ENCODE results near the gene UBIAD1. TPM values are rescaled to one million over a fixed set of nuclear protein-coding genes. Genes with fewer than 3 reads are reported as not detected.

The UBIAD1 gene
- total and polyA plus RNA-seq, 2 of the 13 experiments (the other 11 are each of a cell fraction or from before 2014, with no cell fraction given) = 16.9 to 20.4 TPM

- TF ChIP-seq PRDM4 (CRISPR knock-in tag; IDR thresholded peaks at IDR 0.05; ENCODE audit: borderline replicate concordance) (no peak), NFE2 (CRISPR knock-in tag; IDR thresholded peaks at IDR 0.05) (no peak), HNRNPL (IDR thresholded peaks at IDR 0.05; ENCODE audit: low read depth, low read length) (no peak), CEBPZ (IDR thresholded peaks at IDR 0.05; ENCODE audit: low read length) (peak; percentile 84), CAMTA2 (CRISPR knock-in tag; IDR thresholded peaks at IDR 0.05; ENCODE audit: borderline replicate concordance) (no peak), ZNF879 (CRISPR knock-in tag; IDR thresholded peaks at IDR 0.05) (no peak), ZFP1 (CRISPR knock-in tag; IDR thresholded peaks at IDR 0.05) (0 out of 2 replicates have a peak, but pooled peaks have one; percentile 55), TOE1 (CRISPR knock-in tag; IDR thresholded peaks at IDR 0.05) (no peak), ZNF672 (CRISPR knock-in tag; IDR thresholded peaks at IDR 0.05) (no peak), ZNF503 (CRISPR knock-in tag; IDR thresholded peaks at IDR 0.05) (0 out of 2 replicates have a peak, but pooled peaks have one; percentile 36), ZNF616 (CRISPR knock-in tag; IDR thresholded peaks at IDR 0.05; ENCODE audit: low read depth) (no peak), ZNF337 (CRISPR knock-in tag; IDR thresholded peaks at IDR 0.05; ENCODE audit: borderline replicate concordance, low read depth) (no peak), HHEX (CRISPR knock-in tag; IDR thresholded peaks at IDR 0.05) (no peak), ZNF576 (CRISPR knock-in tag; IDR thresholded peaks at IDR 0.05) (no peak), ZBTB25 (CRISPR knock-in tag; IDR thresholded peaks at IDR 0.05) (peak; percentile 90), ZNF12 (CRISPR knock-in tag; IDR thresholded peaks at IDR 0.05) (no peak), ZSCAN30 (CRISPR knock-in tag; IDR thresholded peaks at IDR 0.05) (no peak), ADNP (CRISPR knock-in tag; IDR thresholded peaks at IDR 0.05) (no peak), ZSCAN22 (CRISPR knock-in tag; IDR thresholded peaks at IDR 0.05) (no peak), LBX2 (CRISPR knock-in tag; IDR thresholded peaks at IDR 0.05; ENCODE audit: borderline replicate concordance) (no peak), ZNF549 (CRISPR knock-in tag; IDR thresholded peaks at IDR 0.05) (no peak)
Observed at GRCh38 chr1:11262171-11263049, 10.6 kb upstream of the UBIAD1 start, which contains the start of gene MTOR (continued).

All from HepG2 (cell line).